Measurements from ENCODE around the gene GDPD3. TPM values are rescaled to one million over a fixed set of nuclear protein-coding genes. Genes with fewer than 3 reads are reported as not detected.
"Not testable (repeated sequence)": the region's sequence is repeated elsewhere in the genome, so short reads cannot be mapped to it uniquely, and the experiment has no call there.

Gene GDPD3
- total RNA-seq, 1 donor from 2014 or later, result 6.0 TPM

GRCh38 chr16:30116291-30117207 lies 3.2 kb upstream of the GDPD3 start:
- Mint-ChIP-seq H3K4me3 (no peak overlapping the region), H3K36me3 (ENCODE audit: low read depth) (peaks cover 22% of the 10 kb centered on the region), H3K27me3 (no peaks in the 10 kb centered on the region), H3K4me1 (peaks cover 18% of the 10 kb centered on the region), H3K9me3 (no peaks in the 10 kb centered on the region), H3K27ac (no peak overlapping the region)
- intact Hi-C loops (cut with micrococcal nuclease), result no loop called here
- DNase-seq, result no peak

- intact Hi-C loops (cut with micrococcal nuclease), result no loop called here
- no peaks in the 10 kb centered on the region for H3K27me3 Mint-ChIP-seq
- H3K36me3 Mint-ChIP-seq (ENCODE audit: low read depth), result peaks cover 27% of the 10 kb centered on the region
- H3K9me3 Mint-ChIP-seq, result no peaks in the 10 kb centered on the region
- no peak overlapping the region for H3K4me3 Mint-ChIP-seq
- no peak overlapping the region for H3K27ac Mint-ChIP-seq
- no peak for DNase-seq
- peaks cover 12% of the 10 kb centered on the region for H3K4me1 Mint-ChIP-seq
Measured at GRCh38 chr16:30115238-30115637, 1.9 kb upstream of the GDPD3 start.

- H3K27ac Mint-ChIP-seq; intact Hi-C loops (cut with micrococcal nuclease); H3K9me3 Mint-ChIP-seq; H3K4me1 Mint-ChIP-seq; H3K27me3 Mint-ChIP-seq; H3K4me3 Mint-ChIP-seq; DNase-seq: not testable (repeated sequence)
- H3K36me3 Mint-ChIP-seq (ENCODE audit: low read depth), result peaks cover 25% of the 10 kb centered on the region
Measured at GRCh38 chr16:30114833-30115232, 1.5 kb upstream of the GDPD3 start.

GRCh38 chr16:30114411-30114810 lies 1.1 kb upstream of the GDPD3 start:
- intact Hi-C loops (cut with micrococcal nuclease), result no loop called here
- no peak overlapping the region for H3K4me3 Mint-ChIP-seq
- H3K27ac Mint-ChIP-seq, result no peak overlapping the region

DNA sequence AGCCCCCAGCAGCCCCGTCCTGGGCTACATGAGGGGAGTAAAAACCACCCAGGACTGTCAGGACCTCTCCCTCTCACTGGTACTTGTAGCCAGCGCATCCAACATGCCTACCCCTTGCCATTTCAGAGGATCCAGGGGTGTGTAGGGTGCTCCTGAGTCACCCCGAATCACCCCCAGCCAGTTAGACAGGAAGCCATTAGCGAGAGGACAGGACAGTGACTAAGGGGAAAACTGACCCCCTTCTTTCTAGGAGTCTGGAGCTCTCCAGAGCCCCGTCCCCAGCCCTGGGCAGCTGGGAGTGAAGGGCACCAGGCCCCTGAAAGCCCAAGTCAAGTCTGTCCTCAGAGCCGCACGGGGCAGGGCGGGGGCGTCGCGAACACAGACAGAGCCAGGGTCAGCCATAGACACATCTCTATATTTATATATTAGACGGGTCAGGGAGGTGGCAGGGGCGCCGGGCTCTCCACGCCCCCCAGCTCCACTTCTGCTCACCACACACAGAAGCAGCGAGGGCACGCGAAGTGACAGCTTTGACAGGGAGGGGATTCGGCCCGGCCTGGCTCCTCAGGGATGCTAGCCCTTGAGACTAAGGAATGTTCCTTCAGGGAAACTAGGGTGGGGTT lies 485 bp upstream of the GDPD3 start:
- peaks cover 20% of the 10 kb centered on the region for H3K36me3 Mint-ChIP-seq (ENCODE audit: low read depth)
- intact Hi-C loops (cut with micrococcal nuclease), result no loop called here
- H3K4me1 Mint-ChIP-seq, result peaks cover 10% of the 10 kb centered on the region
- DNase-seq, result no peak
- H3K27me3 Mint-ChIP-seq, result no peaks in the 10 kb centered on the region
- H3K4me3 Mint-ChIP-seq, result no peak overlapping the region
- H3K9me3 Mint-ChIP-seq, result no peaks in the 10 kb centered on the region
- no peak overlapping the region for H3K27ac Mint-ChIP-seq

More at GRCh38 chr16:30114411-30114810, 1.1 kb upstream of the GDPD3 start:
- DNase-seq, result no peak
- no peaks in the 10 kb centered on the region for H3K9me3 Mint-ChIP-seq
- no peaks in the 10 kb centered on the region for H3K27me3 Mint-ChIP-seq
- peaks cover 24% of the 10 kb centered on the region for H3K36me3 Mint-ChIP-seq (ENCODE audit: low read depth)
- peaks cover 10% of the 10 kb centered on the region for H3K4me1 Mint-ChIP-seq

GRCh38 chr16:30112197-30113030 lies 923 bp downstream of the GDPD3 start:
- no peaks in the 10 kb centered on the region for H3K27me3 Mint-ChIP-seq
- H3K27ac Mint-ChIP-seq, result peak overlapping the region; percentile 36

GRCh38 chr16:30110661-30111060 lies 2.7 kb downstream of the GDPD3 start:
- Mint-ChIP-seq H3K4me3 (no peak overlapping the region), H3K27ac (no peak overlapping the region), H3K9me3 (no peaks in the 10 kb centered on the region), H3K27me3 (no peaks in the 10 kb centered on the region), H3K36me3 (ENCODE audit: low read depth) (peaks cover 29% of the 10 kb centered on the region), H3K4me1 (peaks cover 10% of the 10 kb centered on the region)
- no peak for DNase-seq
- intact Hi-C loops (cut with micrococcal nuclease), result no loop called here

More at GRCh38 chr16:30112197-30113030, 923 bp downstream of the GDPD3 start:
- peaks cover 22% of the 10 kb centered on the region for H3K36me3 Mint-ChIP-seq (ENCODE audit: low read depth)
- no peaks in the 10 kb centered on the region for H3K9me3 Mint-ChIP-seq
- intact Hi-C loops (cut with micrococcal nuclease), result no loop called here
- DNase-seq, result peak; percentile 89
- no peak overlapping the region for H3K4me3 Mint-ChIP-seq
- H3K4me1 Mint-ChIP-seq, result peaks cover 10% of the 10 kb centered on the region

DNA sequence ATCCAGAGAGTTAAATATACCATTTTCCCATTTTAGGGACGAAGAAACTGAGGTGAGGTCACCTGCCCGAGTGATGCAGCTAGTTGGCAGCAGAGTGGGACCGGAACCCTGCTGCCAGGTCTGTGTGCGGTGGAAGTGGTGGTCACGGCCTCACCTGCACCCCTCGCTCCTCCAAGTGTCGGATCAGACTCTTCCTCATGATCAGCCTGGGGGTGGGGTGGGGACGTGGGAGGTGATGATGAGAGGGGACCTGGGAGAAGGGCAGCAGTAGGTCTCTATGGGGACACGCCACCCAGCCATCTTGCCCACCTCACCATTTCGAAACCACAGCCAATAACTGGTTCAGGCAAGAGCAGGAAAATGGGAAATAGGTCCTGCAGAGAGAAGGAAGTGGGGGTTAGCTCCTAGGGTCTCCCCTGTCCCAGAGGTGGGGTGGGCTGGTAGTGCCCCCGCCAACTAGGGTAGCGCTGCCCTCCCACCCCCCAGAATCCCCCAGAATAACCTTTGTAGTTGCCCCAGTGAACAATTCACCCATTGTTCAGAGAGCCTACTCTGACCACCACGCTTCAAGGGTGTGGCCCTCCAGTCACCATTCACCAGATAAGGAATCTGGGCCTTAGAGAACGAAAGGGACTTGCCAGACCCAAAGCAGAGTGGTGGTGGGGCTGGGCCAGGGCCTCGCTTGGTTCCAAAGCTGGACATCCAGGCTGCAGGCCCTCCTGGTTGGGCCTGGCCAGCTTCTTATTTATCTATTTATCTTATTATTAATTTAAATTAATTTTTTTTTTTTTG lies 5.1 kb downstream of the GDPD3 start:
- no peak for DNase-seq
- H3K36me3 Mint-ChIP-seq (ENCODE audit: low read depth), result peaks cover 35% of the 10 kb centered on the region
- no peaks in the 10 kb centered on the region for H3K27me3 Mint-ChIP-seq
- H3K27ac Mint-ChIP-seq, result no peak overlapping the region
- peaks cover 7% of the 10 kb centered on the region for H3K4me1 Mint-ChIP-seq
- no peak overlapping the region for H3K4me3 Mint-ChIP-seq
- intact Hi-C loops (cut with micrococcal nuclease), result no loop called here
- no peaks in the 10 kb centered on the region for H3K9me3 Mint-ChIP-seq

DNA sequence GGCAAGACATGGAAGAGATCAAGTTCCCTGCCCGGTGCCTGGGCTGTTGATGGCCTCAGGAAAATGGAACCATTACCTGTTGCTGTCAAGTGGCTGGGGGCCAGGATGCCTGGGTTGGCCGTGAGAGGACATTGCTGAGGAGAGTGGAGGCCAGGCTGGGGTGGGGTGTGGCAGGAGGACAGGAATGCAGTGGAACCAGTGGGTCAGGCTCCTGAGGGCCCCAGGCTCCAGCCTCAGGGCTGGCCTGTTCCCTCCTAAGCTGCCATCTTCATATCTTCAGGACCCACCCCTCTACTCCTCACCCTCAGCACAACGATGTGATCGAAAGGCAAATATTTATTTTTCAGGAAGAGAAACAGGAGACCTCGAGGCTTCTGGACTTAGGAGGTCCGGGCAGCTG lies 8.8 kb downstream of the GDPD3 start:
- H3K9me3 Mint-ChIP-seq, result no peaks in the 10 kb centered on the region
- no peak for DNase-seq
- H3K27me3 Mint-ChIP-seq, result no peaks in the 10 kb centered on the region
- no peaks in the 10 kb centered on the region for H3K4me1 Mint-ChIP-seq
- no peak overlapping the region for H3K27ac Mint-ChIP-seq
- intact Hi-C loops (cut with micrococcal nuclease), result no loop called here
- peaks cover 30% of the 10 kb centered on the region for H3K36me3 Mint-ChIP-seq (ENCODE audit: low read depth)
- H3K4me3 Mint-ChIP-seq, result no peak overlapping the region

GRCh38 chr16:30104090-30104489 lies 9.2 kb downstream of the GDPD3 start:
- intact Hi-C loops (cut with micrococcal nuclease), result no loop called here
- peaks cover 32% of the 10 kb centered on the region for H3K36me3 Mint-ChIP-seq (ENCODE audit: low read depth)
- H3K27ac Mint-ChIP-seq, result no peak overlapping the region

GRCh38 chr16:30096862-30097563 lies 16.3 kb downstream of the GDPD3 start:
- intact Hi-C loops (cut with micrococcal nuclease), result no loop called here
- peaks cover 31% of the 10 kb centered on the region for H3K36me3 Mint-ChIP-seq (ENCODE audit: low read depth)
- H3K4me3 Mint-ChIP-seq, result peak overlapping the region; percentile 74
- H3K9me3 Mint-ChIP-seq, result peaks cover 13% of the 10 kb centered on the region
- peak overlapping the region; percentile 90 for H3K27ac Mint-ChIP-seq
- DNase-seq, result peak; percentile 70
- no peaks in the 10 kb centered on the region for H3K27me3 Mint-ChIP-seq
- peaks cover 30% of the 10 kb centered on the region for H3K4me1 Mint-ChIP-seq

More at GRCh38 chr16:30104090-30104489, 9.2 kb downstream of the GDPD3 start:
- Mint-ChIP-seq H3K9me3 (no peaks in the 10 kb centered on the region), H3K4me1 (no peaks in the 10 kb centered on the region), H3K4me3 (no peak overlapping the region), H3K27me3 (no peaks in the 10 kb centered on the region)
- DNase-seq, result no peak

DNA sequence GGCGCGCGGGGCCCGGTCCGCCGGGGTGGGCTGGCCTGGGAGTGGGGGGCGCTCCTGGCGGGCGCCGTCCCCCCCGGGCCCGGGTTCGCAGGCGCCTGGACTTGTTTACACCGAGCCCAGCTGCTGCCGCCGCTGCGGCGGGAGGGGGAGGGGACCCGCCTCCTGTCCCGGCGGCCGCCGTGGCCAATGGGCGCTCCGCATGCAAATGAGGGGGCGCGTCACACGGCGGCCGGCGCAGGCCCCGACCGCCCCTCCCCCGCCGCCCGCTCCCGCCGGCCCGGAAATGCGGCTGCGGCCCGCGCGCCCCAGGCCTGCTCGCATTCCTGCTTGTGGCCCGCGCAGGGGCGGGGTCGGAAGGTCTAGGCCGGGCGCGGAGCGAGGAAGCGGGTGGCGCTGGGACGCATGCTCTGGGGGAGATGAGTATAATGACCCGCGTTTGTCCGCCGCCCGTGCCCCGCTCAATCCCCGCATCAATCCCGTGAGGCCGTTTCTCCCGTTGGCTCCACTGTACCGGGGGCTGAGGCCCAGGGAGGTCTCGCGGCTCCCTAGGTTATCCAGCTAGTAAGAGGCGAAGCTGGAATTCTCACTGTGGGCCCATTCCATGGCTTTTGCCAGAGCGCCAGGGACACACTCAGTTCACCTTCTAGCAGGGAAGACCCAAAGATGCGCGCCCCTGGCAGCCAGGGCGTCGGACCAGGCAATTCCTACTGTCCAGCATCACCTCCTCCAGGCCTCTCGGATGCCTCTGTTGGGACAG lies 17.1 kb downstream of the GDPD3 start, which contains the start of gene YPEL3:
Gene YPEL3, minus strand, starts transcription at position 109 of the 757 bp plus-strand sequence. CDS start 731 bp downstream, outside the sequence.
- DNase-seq, result peak; percentile 97
- intact Hi-C loops (cut with micrococcal nuclease), result no loop called here
- H3K9me3 Mint-ChIP-seq, result peaks cover 13% of the 10 kb centered on the region
- H3K27ac Mint-ChIP-seq, result peak within 1 kb of the TSS; percentile 90
- H3K36me3 Mint-ChIP-seq (ENCODE audit: low read depth), result peaks cover 31% of the 10 kb centered on the region
- peak within 1 kb of the TSS; percentile 91 for H3K4me3 Mint-ChIP-seq
- H3K4me1 Mint-ChIP-seq, result peaks cover 31% of the 10 kb centered on the region
- H3K27me3 Mint-ChIP-seq, result no peaks in the 10 kb centered on the region

Data from activated CD4-positive, alpha-beta T cell treated with anti-CD3 and anti-CD28 coated beads, Interleukin-2, amount 10 ng/mL, durations not matched to agents 24 days and 14 days (primary cell).